Activated naive CD8-positive, alpha-beta T cell treated with anti-CD3 and anti-CD28 coated beads, Interleukin-2, amount 50 U/mL, for 24 hours (primary cell): ENCODE data around the gene FAM124B.
A peak's percentile ranks its signal among the peaks of the same experiment; 100 is the strongest.
"Not testable (repeated sequence)": the region's sequence is repeated elsewhere in the genome, so short reads cannot be mapped to it uniquely, and the experiment has no call there.

Experiments
- ATAC-seq: fragments of 150-1000 bp; cut with Tn5 transposase; one replicate; pipeline ENCODE4 v1.10.0; 2021
- DNase-seq: peaks from one replicate; pipeline ENCODE4 v3.0.0; 2021
- H3K27ac Mint-ChIP-seq: one replicate; pipeline ENCODE4 v1.8.0; 2021; ENCODE audit warnings: mild to moderate bottlenecking, mixed read lengths
- H3K27me3 Mint-ChIP-seq: one replicate; pipeline ENCODE4 v1.8.0; 2021; ENCODE audit warnings: mixed read lengths
- H3K36me3 Mint-ChIP-seq: one replicate; pipeline ENCODE4 v1.8.0; 2021; ENCODE audit warnings: low read depth, mixed read lengths
- H3K4me1 Mint-ChIP-seq: one replicate; pipeline ENCODE4 v1.8.0; 2021; ENCODE audit warnings: mixed read lengths
- H3K4me3 Mint-ChIP-seq: one replicate; pipeline ENCODE4 v1.8.0; 2021; ENCODE audit warnings: mild to moderate bottlenecking, moderate library complexity, mixed read lengths
- H3K9me3 Mint-ChIP-seq: one replicate; pipeline ENCODE4 v1.8.0; 2021; ENCODE audit warnings: mixed read lengths

The FAM124B gene

DNA sequence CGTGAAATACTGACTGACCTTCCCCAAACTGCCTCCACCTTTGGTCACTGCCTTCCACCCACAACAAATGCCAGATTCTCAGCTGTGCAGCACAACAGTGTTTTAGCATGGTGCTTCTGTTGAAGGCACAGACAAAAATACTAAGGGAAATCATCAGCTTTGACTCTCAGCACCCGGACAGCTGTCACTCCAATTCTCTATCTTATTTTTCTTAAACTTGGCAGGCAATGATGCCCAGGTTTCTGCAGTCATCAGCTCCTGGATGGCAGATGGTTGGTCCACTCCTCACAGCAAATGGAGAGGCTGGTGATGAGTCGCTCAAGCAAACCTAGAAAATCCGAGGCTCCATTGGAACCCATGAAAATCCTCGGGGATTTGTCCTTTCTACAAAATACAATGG is 2.9 kb upstream of the FAM124B start:
- H3K4me1 Mint-ChIP-seq = peaks cover 11% of the 10 kb centered on the region
- no peak overlapping the region for H3K4me3 Mint-ChIP-seq
- peaks cover 3% of the 10 kb centered on the region for H3K9me3 Mint-ChIP-seq
- H3K36me3 Mint-ChIP-seq = no peaks in the 10 kb centered on the region
- ATAC-seq = no peak
- DNase-seq = no peak
- H3K27ac Mint-ChIP-seq = no peak overlapping the region
- peaks cover 5% of the 10 kb centered on the region for H3K27me3 Mint-ChIP-seq

DNA sequence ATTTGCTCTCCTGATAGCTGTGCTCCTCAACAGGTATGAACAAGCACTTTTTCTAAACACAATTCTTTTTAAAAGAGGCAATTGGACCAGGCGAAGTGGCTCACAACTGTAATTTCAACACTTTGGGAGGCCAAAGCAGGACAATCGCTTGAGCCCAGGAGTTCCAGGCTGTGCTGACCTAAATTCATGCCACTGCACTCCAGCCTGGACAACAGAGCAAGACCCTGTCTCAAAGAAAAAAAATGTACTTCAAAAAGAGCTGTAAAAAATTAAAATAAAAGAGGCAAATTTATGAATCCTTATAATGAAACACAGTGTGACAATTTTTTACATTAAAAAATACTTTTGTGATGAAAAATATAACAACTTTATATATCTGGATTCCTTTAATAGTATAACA is 1.8 kb upstream of the FAM124B start:
- H3K4me3 Mint-ChIP-seq = no peak overlapping the region
- peaks cover 5% of the 10 kb centered on the region for H3K27me3 Mint-ChIP-seq
- no peak for DNase-seq
- peaks cover 11% of the 10 kb centered on the region for H3K4me1 Mint-ChIP-seq
- ATAC-seq = no peak
- H3K9me3 Mint-ChIP-seq = peaks cover 3% of the 10 kb centered on the region
- no peaks in the 10 kb centered on the region for H3K36me3 Mint-ChIP-seq
- H3K27ac Mint-ChIP-seq = no peak overlapping the region

DNA sequence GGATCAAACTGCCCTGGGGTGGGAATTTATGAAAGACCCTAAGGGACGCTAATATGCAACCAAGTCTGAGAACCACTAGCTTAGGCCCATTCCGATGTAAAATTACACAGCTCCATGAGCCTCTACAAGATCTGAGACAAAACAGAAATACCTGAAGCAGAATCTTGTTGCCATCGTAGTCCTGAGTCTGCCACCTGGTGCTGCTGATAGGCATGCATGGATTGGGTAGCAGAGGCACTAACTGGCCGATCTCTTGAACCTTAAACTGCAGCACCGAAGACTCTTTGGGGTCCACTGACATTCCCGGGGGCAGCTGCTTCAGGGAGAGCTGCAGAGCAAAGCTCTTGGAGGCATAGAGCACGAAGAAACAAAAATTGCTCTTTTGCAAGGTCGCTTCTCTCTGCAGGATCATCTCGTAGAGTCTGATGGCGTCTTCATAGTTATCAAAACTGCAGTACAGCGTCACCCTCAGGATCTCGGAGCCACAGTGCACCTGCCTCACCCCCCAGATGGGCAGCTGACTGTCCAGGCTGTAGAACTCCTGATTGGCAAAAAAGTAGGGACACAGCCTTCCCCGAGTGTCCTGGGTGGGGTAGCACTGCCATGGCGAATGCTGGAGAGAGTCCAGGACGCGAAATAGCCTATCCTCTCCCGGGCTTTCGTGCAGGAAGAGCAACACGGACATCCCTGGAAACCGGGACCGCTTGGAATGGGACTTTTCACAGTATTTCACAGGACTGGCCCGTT is 848 bp downstream of the FAM124B start:
- H3K4me3 Mint-ChIP-seq = peak overlapping the region; percentile 40
- peaks cover 3% of the 10 kb centered on the region for H3K27me3 Mint-ChIP-seq
- no peak overlapping the region for H3K27ac Mint-ChIP-seq
- H3K9me3 Mint-ChIP-seq = no peaks in the 10 kb centered on the region
- H3K4me1 Mint-ChIP-seq = peaks cover 8% of the 10 kb centered on the region
- no peak for DNase-seq
- no peak for ATAC-seq
- H3K36me3 Mint-ChIP-seq = no peaks in the 10 kb centered on the region

DNA sequence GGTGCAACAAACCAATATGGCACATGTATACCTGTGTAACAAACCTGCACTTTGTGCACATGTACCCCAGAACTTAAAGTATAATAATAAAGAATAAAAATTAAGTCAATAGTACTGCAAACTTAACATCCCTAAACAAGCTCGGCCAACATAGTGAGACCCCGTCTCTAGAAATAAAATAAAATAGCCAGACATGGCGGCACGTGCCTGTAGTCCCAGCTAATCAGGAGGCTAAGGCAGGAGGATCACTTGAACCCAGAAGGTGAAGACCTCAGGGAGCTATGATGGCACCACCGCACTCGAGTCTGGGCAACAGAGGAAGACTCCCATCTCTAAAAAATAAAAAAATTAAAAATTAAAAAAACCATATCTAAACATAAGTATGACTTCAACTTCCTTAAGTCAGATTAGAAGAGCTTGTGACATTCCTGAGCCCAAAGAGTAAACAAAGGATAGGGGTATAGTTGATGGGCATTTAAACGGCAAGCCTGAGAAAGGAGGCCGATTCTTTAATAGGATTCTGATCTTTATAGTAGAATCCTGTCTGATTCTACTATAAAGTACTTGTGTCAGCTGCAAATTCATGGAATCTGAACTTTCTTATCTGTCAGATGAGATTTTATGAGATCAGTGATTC is 1.6 kb downstream of the FAM124B start:
- Mint-ChIP-seq H3K27me3 (peaks cover 3% of the 10 kb centered on the region), H3K4me1 (peaks cover 8% of the 10 kb centered on the region), H3K4me3 (no peak overlapping the region), H3K9me3 (no peaks in the 10 kb centered on the region), H3K27ac (no peak overlapping the region), H3K36me3 (no peaks in the 10 kb centered on the region)
- ATAC-seq (no peak), DNase-seq (no peak)

DNA sequence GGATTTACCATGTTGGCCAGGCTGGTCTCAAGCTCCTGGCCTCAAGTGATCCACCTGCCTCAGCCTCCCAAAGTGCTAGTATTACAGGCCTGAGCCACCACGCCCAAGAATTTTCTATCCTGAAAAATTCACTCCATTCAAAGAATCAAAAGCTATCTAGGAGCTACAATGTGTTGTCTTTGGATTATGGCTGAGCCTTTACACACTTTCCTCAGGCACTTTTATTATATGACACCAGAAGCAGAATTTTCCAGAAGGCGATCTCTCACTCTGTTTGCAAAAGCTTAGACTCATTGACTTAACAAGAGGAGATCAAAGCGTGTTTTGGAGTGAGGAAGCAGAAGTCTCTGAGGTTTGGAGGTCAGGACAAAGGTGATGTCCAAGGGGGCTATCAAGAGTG is 3.6 kb downstream of the FAM124B start:
- no peak for DNase-seq
- no peaks in the 10 kb centered on the region for H3K9me3 Mint-ChIP-seq
- no peak overlapping the region for H3K4me3 Mint-ChIP-seq
- H3K27ac Mint-ChIP-seq = no peak overlapping the region
- H3K27me3 Mint-ChIP-seq = peaks cover 3% of the 10 kb centered on the region
- no peaks in the 10 kb centered on the region for H3K36me3 Mint-ChIP-seq
- ATAC-seq = no peak
- peaks cover 8% of the 10 kb centered on the region for H3K4me1 Mint-ChIP-seq

DNA sequence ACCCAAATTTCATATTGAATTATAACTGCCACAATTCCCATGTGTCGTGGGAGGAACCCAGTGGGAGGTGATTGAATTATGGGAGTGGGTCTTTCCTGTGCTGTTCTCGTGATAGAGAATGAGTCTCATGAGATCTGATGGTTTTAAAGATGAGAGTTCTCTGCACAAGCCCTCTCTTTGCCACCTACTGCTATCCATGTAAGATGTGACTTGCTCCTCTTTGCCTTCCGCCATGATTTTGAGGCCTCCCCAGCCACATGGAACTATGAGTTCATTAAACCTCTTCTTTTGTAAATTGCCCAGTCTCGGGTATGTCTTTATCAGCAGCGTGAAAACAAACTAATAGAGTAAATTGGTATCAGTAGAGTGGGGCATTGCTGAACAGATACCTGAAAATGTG is 4.8 kb downstream of the FAM124B start:
- not testable (repeated sequence) for H3K36me3 Mint-ChIP-seq, H3K27ac Mint-ChIP-seq, H3K27me3 Mint-ChIP-seq, DNase-seq, H3K4me1 Mint-ChIP-seq, ATAC-seq, H3K9me3 Mint-ChIP-seq, H3K4me3 Mint-ChIP-seq

DNA sequence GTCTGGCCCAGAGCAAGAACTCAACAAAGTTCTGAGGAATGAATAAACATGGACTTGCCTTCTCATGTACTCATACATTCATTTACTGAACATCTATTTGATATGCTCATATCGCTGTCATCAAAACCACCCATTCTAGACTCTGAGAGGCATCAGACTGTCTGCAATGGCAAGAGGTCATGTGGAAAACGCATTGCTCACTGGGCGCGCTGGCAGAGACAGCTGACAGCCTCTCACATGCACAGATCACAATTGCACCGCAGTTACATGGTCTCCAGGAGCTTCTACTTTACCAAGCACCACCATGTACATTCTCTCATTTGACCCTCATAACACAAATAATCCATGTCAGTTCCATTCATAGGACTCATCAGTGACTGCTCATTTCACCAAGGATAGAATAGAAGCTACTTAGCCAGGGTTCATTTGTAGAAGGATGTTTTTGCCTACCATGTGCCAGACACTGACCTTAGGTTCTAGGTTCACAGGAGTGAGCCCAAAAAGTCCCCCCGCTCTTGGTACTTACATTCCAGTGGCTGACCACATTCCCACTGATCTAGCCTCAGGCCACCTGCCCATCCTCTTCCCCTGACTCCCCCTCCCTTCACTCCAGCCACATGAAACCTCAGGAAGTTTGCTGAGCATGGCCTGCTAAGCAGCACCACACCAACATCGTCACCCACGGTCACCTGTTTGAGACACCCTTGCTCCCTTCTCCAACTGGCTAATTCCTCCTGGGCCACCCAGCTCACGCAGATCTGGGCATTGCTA is 6.1 kb downstream of the FAM124B start:
- ATAC-seq = no peak
- H3K4me3 Mint-ChIP-seq = no peak overlapping the region

DNA sequence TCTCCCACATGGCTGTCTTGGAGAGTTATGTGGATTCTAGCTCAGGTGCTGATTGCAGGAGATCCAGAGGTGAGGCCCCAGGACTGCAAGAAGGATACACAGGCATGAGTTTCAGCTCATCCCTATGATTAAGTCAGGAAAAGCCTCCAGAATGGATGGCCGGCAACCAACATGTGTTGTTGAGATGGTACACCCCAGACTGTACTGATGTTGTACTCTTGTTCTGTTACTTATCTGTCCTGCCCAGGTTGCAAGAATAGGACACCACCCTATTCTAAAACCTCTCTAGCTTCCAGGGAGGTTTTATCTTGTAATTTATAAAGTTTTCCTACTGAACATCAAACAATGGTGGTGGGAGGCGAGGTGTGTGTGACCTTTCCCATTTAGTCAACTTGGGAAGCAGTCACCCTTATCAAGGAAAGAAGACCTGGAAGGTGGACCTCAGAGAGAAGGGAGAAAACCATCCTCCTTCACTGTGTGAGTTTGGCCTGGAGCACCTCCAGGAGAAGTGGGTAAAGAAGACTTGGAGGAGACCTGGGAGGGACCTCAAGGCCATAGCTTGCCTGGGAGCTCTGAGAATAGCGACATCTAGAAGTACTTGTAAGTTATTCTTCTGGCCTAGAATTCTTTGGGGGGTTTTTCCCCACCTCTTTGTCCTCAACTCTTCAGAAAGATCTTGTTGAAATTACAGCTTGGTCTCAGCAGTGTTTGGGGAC is 8.6 kb downstream of the FAM124B start:
- no peak for DNase-seq
- Mint-ChIP-seq H3K9me3 (no peaks in the 10 kb centered on the region), H3K4me3 (no peak overlapping the region), H3K27ac (no peak overlapping the region), H3K36me3 (no peaks in the 10 kb centered on the region), H3K4me1 (no peaks in the 10 kb centered on the region), H3K27me3 (peaks cover 5% of the 10 kb centered on the region)
- no peak for ATAC-seq

More for the DNA sequence above, 6.1 kb downstream of the FAM124B start:
- DNase-seq = no peak
- no peaks in the 10 kb centered on the region for H3K27me3 Mint-ChIP-seq
- H3K36me3 Mint-ChIP-seq = no peaks in the 10 kb centered on the region
- H3K27ac Mint-ChIP-seq = no peak overlapping the region
- H3K9me3 Mint-ChIP-seq = no peaks in the 10 kb centered on the region
- H3K4me1 Mint-ChIP-seq = no peaks in the 10 kb centered on the region

DNA sequence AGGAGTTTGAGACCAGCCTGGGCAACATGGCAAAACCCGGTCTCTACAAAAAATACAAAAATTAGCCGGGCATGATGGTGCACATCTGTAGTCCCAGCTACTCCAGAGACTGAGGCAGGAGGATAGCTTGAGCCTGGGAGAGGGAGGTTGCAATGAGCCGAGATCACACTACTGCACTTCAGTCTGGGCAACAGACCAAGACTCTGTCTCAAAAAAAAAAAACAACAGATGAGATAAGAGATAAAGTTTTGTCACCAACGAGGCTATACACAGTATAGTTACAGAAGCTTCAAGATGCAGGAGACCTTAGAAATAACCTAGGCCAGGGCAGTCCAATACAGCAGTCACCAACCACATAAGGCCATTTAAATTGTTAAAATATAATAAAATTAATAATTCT is 9.4 kb downstream of the FAM124B start:
- peaks cover 7% of the 10 kb centered on the region for H3K27me3 Mint-ChIP-seq
- no peak overlapping the region for H3K4me3 Mint-ChIP-seq
- H3K9me3 Mint-ChIP-seq = no peaks in the 10 kb centered on the region
- H3K36me3 Mint-ChIP-seq = no peaks in the 10 kb centered on the region
- no peaks in the 10 kb centered on the region for H3K4me1 Mint-ChIP-seq
- ATAC-seq = no peak
- no peak overlapping the region for H3K27ac Mint-ChIP-seq
- no peak for DNase-seq

DNA sequence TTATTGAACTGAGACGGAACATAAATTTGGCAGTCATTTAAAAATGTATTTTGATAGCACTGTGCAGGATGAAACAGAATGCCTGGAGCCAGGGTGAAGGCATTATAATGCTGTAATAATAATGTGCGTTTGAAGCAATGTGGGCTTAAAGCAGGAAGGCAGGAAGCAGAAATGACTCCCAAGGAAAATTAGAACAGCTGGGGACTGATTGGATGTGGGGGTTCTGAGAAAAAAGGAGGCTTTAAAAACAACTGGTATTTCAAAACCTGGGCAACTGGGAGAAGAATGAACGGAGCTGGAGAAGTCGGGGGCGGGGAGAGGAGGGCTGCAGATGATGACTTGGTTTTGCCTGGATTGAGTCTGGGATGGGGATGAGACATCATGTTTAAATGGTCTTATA is 12.6 kb downstream of the FAM124B start:
- no peak overlapping the region for H3K27ac Mint-ChIP-seq
- no peaks in the 10 kb centered on the region for H3K4me1 Mint-ChIP-seq
- ATAC-seq (no peak), DNase-seq (no peak)
- H3K27me3 Mint-ChIP-seq = peaks cover 7% of the 10 kb centered on the region
- no peak overlapping the region for H3K4me3 Mint-ChIP-seq
- no peaks in the 10 kb centered on the region for H3K9me3 Mint-ChIP-seq
- no peaks in the 10 kb centered on the region for H3K36me3 Mint-ChIP-seq

DNA sequence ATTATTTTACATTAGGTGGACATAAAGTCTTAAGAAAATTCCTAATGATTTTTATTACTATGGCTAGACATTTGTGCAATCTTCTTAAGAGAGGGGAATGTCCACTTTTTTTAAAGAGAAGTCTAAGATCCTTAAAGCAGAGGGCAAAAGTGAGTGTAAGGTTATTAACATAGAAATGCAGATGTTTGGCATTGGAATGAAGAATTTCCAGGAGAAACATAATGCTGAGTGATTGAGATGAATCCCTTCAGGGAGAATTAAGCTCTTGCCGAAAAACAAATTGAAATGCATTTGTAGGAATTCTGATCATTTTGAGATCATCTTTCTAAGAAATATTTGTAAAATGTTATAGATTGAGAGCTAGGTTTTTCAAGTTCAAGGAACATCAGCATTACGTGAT is 15.0 kb downstream of the FAM124B start:
- no peak overlapping the region for H3K27ac Mint-ChIP-seq
- no peak for DNase-seq
- no peak for ATAC-seq
- H3K4me3 Mint-ChIP-seq = no peak overlapping the region
- no peaks in the 10 kb centered on the region for H3K9me3 Mint-ChIP-seq
- no peaks in the 10 kb centered on the region for H3K4me1 Mint-ChIP-seq
- H3K36me3 Mint-ChIP-seq = no peaks in the 10 kb centered on the region
- peaks cover 7% of the 10 kb centered on the region for H3K27me3 Mint-ChIP-seq

DNA sequence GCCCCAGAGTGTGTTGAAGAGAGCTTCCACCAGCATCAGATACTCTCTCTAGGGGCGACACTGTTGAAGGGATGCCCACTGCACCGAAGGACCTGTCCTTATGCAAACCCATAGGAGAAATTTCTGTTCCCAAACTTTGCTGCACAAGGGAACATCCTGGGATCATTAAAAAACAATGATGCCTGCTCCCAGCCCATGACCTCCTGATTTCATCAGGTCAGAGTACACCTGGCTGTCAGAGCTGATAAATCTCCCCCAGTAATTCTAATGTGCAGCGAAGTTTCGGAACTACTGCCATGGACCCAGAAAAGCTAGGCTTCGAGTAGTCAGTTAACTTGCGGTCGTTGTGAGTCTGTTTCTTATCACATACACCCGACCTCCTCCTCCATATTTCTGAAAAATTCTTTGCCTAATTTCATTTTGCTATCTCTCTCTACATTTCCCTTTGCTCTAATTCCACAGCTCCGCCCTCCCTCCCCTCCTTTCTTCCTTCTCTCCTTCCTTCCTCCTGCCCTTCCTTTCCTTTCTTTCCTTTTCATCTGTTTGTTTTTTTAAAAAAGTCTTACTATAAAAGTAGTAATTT is 18.8 kb downstream of the FAM124B start:
- peaks cover under 1% of the 10 kb centered on the region for H3K4me1 Mint-ChIP-seq
- no peak for ATAC-seq

DNA sequence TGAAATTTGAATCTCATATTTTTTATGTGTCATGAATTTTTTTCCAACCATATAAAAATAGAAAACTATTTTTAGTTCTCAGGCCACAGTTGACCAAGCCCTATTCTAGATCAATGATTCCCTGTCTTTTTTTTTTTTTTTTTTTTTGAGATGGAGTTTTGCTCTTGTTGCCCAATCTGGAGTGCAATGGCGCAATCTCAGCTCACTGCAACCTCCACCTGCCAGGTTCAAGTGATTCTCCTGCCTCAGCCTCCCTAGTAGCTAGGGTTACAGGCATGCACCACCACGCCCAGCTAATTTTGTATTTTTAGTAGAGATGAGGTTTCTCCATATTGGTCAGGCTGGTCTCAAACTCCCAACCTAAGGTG is 19.6 kb downstream of the FAM124B start:
- not testable (repeated sequence) for H3K4me3 Mint-ChIP-seq, H3K4me1 Mint-ChIP-seq, DNase-seq, H3K27ac Mint-ChIP-seq, H3K9me3 Mint-ChIP-seq, ATAC-seq, H3K36me3 Mint-ChIP-seq, H3K27me3 Mint-ChIP-seq

More for the DNA sequence above, 18.8 kb downstream of the FAM124B start:
- Mint-ChIP-seq H3K36me3 (no peaks in the 10 kb centered on the region), H3K27ac (no peak overlapping the region), H3K4me3 (no peak overlapping the region), H3K27me3 (peaks cover under 1% of the 10 kb centered on the region), H3K9me3 (no peaks in the 10 kb centered on the region)
- no peak for DNase-seq

DNA sequence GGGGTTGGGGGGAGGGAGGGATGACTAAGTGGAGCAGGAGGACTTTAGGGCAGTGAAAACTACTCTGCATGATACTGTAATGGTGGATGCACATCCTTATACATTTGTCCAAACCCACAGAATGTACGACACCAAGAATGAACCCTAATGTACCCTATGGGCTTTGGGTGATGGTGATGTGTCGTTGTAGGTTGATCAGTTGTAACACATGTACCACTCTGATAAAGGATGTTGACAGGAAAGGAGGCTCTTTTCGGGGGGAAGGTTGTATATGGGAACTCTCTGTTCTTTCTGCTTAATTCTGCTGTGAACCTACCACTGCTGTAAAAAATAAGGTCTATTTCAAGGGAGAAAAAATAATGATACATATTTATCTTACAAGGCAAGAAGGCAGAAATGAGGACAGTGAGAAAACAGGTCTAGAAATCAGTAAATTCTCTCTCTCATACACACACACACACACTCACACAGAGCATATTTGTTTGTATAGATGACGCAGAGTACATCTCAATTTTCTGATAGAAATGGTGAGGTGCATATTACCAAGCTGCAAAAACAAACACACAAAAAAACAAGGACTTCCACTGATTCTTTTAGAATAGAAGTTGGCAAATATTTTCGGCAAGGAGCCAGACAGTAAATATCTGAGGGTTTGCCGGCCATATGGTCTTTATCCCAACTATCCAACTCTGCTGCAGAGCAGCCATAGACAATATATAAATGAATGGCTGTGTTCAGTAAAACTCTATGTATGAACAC is 20.2 kb downstream of the FAM124B start:
- no peak for DNase-seq
- no peaks in the 10 kb centered on the region for H3K9me3 Mint-ChIP-seq
- H3K27me3 Mint-ChIP-seq = no peaks in the 10 kb centered on the region
- H3K4me3 Mint-ChIP-seq = no peak overlapping the region
- peaks cover 10% of the 10 kb centered on the region for H3K4me1 Mint-ChIP-seq
- ATAC-seq = no peak
- H3K27ac Mint-ChIP-seq = no peak overlapping the region
- no peaks in the 10 kb centered on the region for H3K36me3 Mint-ChIP-seq
